Measurements from ENCODE around the gene ZNF385D. TPM values are rescaled to one million over a fixed set of nuclear protein-coding genes. Genes with fewer than 3 reads are reported as not detected.
"Not testable (repeated sequence)": the region's sequence is repeated elsewhere in the genome, so short reads cannot be mapped to it uniquely, and the experiment has no call there.

Gene ZNF385D
- total and polyA plus RNA-seq, 2 donors from 2014 or later, result 1.4 to 8.9 TPM

DNA sequence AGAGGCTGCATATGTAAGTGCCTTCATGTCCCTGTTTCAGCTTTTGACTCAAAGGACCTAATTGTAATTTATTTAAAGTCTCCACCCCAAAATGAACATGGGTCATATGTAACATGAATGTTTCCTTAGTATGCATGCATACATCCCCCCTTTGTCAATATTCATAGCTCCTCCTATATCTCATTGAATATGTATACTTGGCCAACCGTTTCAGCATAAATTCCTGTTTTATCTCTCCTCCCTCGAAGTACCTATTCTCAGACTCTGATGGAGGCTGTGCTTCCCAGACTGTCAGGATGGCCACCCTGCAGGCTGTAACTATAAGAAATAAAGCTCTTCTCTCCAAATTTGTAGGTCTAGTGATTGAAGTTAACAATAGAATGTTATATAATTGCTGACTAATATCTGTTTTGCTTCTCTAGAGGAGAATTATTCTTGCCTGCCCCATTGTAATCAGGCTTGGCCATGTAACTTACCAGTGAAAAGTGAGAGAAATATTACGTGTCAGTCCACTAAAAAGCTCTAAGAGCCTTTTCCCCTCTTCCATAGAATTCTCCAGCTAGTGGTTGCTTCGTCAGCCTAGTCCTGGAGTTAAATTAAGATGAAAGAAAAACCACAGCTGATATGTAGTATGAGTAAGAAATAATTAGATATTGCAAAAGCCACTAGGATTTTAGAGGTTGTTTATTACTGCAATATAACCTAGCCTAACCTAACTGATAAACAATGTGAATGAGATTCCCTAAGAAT is 245.1 kb downstream of the ZNF385D start:
- Histone ChIP-seq H3K4me1 (ENCODE audit: control insufficient read depth in 2 of 3, insufficient read depth in 2 of 3, low read depth in 1 of 3, low read length in 3 of 3) (no peaks in the 10 kb centered on the region), H3K9ac (ENCODE audit: low read length in 3 of 3) (no peak overlapping the region), H3K4me3 (ENCODE audit: low read length in 3 of 3) (no peak overlapping the region), H3K27me3 (ENCODE audit: control insufficient read depth, insufficient read depth, low read length) (no peaks in the 10 kb centered on the region), H3K9me3 (ENCODE audit: control insufficient read depth in 2 of 3, insufficient read depth in 1 of 3, low read length in 3 of 3) (no peaks in the 10 kb centered on the region), H3K36me3 (ENCODE audit: control insufficient read depth in 2 of 3, insufficient read depth in 3 of 3, low read length in 3 of 3) (no peaks in the 10 kb centered on the region), H3K27ac (ENCODE audit: low read depth in 2 of 2, low read length in 2 of 2) (no peak overlapping the region)
- intact Hi-C loops (cut with DNase I), result no loop called here
- DNase-seq (no peak), FAIRE-seq (no peak)
- TF ChIP-seq, protein P1, sequence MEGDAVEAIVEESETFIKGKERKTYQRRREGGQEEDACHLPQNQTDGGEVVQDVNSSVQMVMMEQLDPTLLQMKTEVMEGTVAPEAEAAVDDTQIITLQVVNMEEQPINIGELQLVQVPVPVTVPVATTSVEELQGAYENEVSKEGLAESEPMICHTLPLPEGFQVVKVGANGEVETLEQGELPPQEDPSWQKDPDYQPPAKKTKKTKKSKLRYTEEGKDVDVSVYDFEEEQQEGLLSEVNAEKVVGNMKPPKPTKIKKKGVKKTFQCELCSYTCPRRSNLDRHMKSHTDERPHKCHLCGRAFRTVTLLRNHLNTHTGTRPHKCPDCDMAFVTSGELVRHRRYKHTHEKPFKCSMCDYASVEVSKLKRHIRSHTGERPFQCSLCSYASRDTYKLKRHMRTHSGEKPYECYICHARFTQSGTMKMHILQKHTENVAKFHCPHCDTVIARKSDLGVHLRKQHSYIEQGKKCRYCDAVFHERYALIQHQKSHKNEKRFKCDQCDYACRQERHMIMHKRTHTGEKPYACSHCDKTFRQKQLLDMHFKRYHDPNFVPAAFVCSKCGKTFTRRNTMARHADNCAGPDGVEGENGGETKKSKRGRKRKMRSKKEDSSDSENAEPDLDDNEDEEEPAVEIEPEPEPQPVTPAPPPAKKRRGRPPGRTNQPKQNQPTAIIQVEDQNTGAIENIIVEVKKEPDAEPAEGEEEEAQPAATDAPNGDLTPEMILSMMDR (IDR thresholded peaks at IDR 0.05; ENCODE audit: borderline replicate concordance, extremely low read depth, insufficient read depth), result no peak

DNA sequence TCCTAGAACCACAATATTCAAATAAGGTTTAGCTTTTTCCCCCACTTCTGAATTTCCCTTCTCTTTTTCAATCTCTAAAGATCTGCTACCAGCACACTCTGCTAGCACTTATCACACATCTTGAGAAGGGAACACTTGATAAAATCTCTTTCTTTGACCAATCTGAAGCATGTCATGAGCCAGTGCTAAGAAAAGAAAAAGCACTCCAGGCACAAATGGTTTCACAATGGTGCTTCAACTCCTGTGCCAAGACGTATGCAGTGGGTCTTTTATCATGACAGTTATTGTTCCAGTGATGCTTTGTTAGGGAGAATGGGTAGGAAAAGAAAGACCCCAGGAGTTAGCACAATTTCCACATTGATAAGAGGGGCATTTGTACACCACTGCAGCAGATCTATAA is 248.4 kb downstream of the ZNF385D start:
- H3K36me3 ChIP-seq (ENCODE audit: control insufficient read depth in 2 of 3, insufficient read depth in 3 of 3, low read length in 3 of 3), result no peaks in the 10 kb centered on the region
- H3K9ac ChIP-seq (ENCODE audit: low read length in 3 of 3), result no peak overlapping the region
- DNase-seq (no peak), FAIRE-seq (no peak)
- no peaks in the 10 kb centered on the region for H3K27me3 ChIP-seq (ENCODE audit: control insufficient read depth, insufficient read depth, low read length)
- intact Hi-C loops (cut with DNase I), result no loop called here
- H3K27ac ChIP-seq (ENCODE audit: low read depth in 2 of 2, low read length in 2 of 2), result no peak overlapping the region
- TF ChIP-seq, protein P1 (IDR thresholded peaks at IDR 0.05; ENCODE audit: borderline replicate concordance, extremely low read depth, insufficient read depth), result no peak
- H3K4me1 ChIP-seq (ENCODE audit: control insufficient read depth in 2 of 3, insufficient read depth in 2 of 3, low read depth in 1 of 3, low read length in 3 of 3), result no peaks in the 10 kb centered on the region
- H3K4me3 ChIP-seq (ENCODE audit: low read length in 3 of 3), result no peak overlapping the region
- H3K9me3 ChIP-seq (ENCODE audit: control insufficient read depth in 2 of 3, insufficient read depth in 1 of 3, low read length in 3 of 3), result no peaks in the 10 kb centered on the region

DNA sequence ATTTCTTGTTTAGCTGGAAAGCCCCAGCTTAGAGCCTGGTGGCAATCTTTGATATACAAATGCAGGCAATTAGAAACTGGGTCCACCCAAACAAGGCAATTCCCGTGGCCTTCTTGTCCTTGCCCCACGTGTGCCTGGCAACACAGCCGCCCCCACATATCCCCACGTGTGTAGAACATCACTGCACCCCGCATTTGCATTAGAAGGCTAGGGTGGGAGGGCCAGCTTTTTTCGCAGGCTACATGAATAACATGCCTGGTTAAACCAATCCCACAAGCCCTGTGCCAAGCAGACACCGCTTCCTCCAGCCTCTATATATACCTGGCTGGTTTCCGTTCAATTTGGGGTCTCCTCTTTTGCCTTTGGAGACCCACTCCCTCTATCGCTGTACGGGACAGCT is 250.2 kb downstream of the ZNF385D start:
- no peak for FAIRE-seq

GRCh38 chr3:21490671-21491070 is 260.3 kb downstream of the ZNF385D start:
- DNase-seq; H3K27ac ChIP-seq (ENCODE audit: low read depth in 2 of 2, low read length in 2 of 2); H3K4me3 ChIP-seq (ENCODE audit: low read length in 3 of 3); H3K4me1 ChIP-seq (ENCODE audit: control insufficient read depth in 2 of 3, insufficient read depth in 2 of 3, low read depth in 1 of 3, low read length in 3 of 3); H3K9ac ChIP-seq (ENCODE audit: low read length in 3 of 3); H3K36me3 ChIP-seq (ENCODE audit: control insufficient read depth in 2 of 3, insufficient read depth in 3 of 3, low read length in 3 of 3); H3K9me3 ChIP-seq (ENCODE audit: control insufficient read depth in 2 of 3, insufficient read depth in 1 of 3, low read length in 3 of 3); H3K27me3 ChIP-seq (ENCODE audit: control insufficient read depth, insufficient read depth, low read length); intact Hi-C loops (cut with DNase I); FAIRE-seq: not testable (repeated sequence)

More for the DNA sequence above, 250.2 kb downstream of the ZNF385D start:
- Histone ChIP-seq H3K4me3 (ENCODE audit: low read length in 3 of 3) (no peak overlapping the region), H3K36me3 (ENCODE audit: control insufficient read depth in 2 of 3, insufficient read depth in 3 of 3, low read length in 3 of 3) (no peaks in the 10 kb centered on the region), H3K4me1 (ENCODE audit: control insufficient read depth in 2 of 3, insufficient read depth in 2 of 3, low read depth in 1 of 3, low read length in 3 of 3) (no peaks in the 10 kb centered on the region), H3K9me3 (ENCODE audit: control insufficient read depth in 2 of 3, insufficient read depth in 1 of 3, low read length in 3 of 3) (no peaks in the 10 kb centered on the region), H3K27ac (ENCODE audit: low read depth in 2 of 2, low read length in 2 of 2) (no peak overlapping the region), H3K9ac (ENCODE audit: low read length in 3 of 3) (no peak overlapping the region), H3K27me3 (ENCODE audit: control insufficient read depth, insufficient read depth, low read length) (no peaks in the 10 kb centered on the region)
- TF ChIP-seq, protein P1 (IDR thresholded peaks at IDR 0.05; ENCODE audit: borderline replicate concordance, extremely low read depth, insufficient read depth), result no peak
- DNase-seq, result no peak
- intact Hi-C loops (cut with DNase I), result no loop called here
